ENCODE data around the gene UBFD1.

The UBFD1 gene

DNA sequence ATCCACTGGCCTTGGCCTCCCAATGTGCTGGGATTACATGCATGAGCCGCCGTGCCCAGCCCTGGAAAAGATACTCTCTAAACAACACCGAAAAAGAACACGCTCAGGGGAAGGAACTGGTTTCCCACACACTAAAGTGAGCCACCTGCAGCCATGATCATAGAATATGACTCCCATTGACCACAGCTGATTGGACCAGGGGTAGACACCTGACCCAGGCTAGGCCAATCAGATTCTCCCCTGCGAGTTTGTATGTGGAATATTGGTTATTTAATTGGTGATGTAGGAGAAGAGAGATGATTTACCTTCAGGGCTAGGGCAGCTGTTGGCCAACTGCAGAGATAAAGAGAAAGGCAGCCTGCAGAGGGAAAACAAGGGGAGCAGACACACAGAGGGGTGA lies 38.2 kb upstream of the UBFD1 start:
- TF ChIP-seq, protein P1, sequence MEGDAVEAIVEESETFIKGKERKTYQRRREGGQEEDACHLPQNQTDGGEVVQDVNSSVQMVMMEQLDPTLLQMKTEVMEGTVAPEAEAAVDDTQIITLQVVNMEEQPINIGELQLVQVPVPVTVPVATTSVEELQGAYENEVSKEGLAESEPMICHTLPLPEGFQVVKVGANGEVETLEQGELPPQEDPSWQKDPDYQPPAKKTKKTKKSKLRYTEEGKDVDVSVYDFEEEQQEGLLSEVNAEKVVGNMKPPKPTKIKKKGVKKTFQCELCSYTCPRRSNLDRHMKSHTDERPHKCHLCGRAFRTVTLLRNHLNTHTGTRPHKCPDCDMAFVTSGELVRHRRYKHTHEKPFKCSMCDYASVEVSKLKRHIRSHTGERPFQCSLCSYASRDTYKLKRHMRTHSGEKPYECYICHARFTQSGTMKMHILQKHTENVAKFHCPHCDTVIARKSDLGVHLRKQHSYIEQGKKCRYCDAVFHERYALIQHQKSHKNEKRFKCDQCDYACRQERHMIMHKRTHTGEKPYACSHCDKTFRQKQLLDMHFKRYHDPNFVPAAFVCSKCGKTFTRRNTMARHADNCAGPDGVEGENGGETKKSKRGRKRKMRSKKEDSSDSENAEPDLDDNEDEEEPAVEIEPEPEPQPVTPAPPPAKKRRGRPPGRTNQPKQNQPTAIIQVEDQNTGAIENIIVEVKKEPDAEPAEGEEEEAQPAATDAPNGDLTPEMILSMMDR (conservative IDR thresholded peaks at IDR 0.05; ENCODE audit: low read depth, low read length): no peak
- H3K4me3 ChIP-seq (ENCODE audit: low read depth, low read length): no peak overlapping the region
- DNase-seq (ENCODE audit: low read depth): no peak

DNA sequence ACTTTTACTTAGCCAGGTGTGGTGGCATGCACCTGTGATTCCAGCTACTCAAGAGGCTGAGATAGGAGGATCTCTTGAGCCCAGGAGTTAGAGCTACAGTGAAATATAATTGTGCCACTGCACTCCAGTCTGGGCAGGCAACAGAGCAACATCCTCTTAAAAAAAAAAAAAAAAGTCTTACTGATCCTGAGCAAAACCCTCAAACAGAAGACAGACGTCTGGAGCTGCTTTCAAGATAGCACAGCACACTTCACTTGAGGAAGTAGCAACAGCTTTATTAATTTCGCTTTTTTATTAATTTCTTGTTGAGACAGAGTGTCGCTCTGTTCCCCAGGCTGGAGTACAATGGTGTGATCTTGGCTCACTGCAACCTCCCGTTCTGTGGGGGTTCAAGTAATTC lies 37.0 kb upstream of the UBFD1 start:
- TF ChIP-seq, protein P1 (conservative IDR thresholded peaks at IDR 0.05; ENCODE audit: low read depth, low read length): no peak
- no peak for DNase-seq (ENCODE audit: low read depth)
- no peak overlapping the region for H3K4me3 ChIP-seq (ENCODE audit: low read depth, low read length)

DNA sequence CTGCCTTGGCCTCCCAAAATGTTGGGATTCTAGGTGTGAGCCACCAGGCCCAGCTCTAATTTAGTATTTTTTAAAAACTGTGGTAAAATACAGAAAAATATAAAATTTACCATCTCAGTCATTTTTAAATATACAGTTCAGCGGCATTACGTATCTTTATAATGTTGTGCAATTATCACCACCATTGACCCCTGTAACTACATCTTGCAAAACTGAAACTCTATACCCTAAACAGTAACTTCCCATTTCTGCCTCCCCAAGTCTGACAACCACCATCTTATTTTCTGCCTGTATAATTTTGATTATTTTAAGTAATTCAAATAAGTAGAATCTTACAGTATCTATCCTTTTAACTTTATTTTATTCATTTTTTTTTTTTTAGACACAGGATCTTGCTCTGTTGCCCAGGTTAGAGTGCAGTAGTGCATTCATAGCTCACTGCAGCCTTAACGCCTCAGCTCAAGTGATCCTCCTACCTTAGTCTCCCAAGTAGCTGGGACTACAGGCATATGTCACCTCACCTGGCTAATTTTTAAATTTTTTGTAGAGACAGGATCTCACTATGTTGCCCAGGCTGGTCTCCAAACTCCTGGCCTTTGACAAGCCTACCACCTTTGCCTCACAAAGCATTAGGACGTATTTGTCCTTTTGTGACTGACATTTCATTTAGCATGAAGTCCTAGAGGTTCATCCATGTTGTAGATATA lies 36.3 kb upstream of the UBFD1 start:
- DNase-seq (ENCODE audit: low read depth): no peak
- TF ChIP-seq, protein P1 (conservative IDR thresholded peaks at IDR 0.05; ENCODE audit: low read depth, low read length): no peak
- no peak overlapping the region for H3K4me3 ChIP-seq (ENCODE audit: low read depth, low read length)

DNA sequence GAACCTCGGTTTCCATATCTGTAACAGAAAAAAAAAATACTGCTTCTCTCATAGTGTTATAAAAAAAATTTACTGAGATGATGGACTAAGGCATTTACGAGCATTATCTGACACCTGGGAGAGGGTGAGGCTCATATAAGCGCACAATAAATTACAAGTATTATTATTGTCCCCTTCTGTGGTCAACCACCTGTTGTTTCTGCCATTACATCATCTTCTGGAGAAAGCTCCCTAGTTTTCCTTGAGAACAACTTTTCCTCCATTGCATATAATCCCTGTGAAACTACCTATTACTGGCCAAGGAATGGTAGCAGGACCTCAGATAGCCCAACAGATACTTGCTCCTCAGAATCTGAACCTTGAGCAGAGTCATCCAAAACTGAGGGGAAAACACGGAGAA lies 35.6 kb upstream of the UBFD1 start:
- TF ChIP-seq, protein P1 (conservative IDR thresholded peaks at IDR 0.05; ENCODE audit: low read depth, low read length): no peak
- no peak overlapping the region for H3K4me3 ChIP-seq (ENCODE audit: low read depth, low read length)
- DNase-seq (ENCODE audit: low read depth): no peak

DNA sequence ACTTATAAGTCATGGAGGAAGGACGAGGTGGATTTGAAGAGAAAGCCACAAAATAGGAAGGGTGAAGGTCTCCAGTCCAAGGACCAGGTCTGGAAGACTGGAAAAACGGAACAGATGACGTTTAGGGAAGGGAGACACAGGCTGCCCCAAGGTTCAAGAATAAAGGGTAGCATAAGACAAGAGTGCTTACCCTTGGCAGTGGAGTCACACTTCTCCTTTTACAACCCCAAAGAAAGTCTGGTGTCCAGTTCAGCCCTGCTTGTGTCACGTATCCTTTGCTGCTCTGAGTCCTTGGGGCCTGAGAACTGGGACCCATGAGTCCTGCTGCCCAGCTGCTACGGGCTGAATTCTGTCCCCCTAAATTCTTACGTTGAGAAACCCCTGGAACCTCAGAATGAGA lies 34.2 kb upstream of the UBFD1 start:
- H3K4me3 ChIP-seq (ENCODE audit: low read depth, low read length): no peak overlapping the region
- TF ChIP-seq, protein P1 (conservative IDR thresholded peaks at IDR 0.05; ENCODE audit: low read depth, low read length): no peak
- DNase-seq (ENCODE audit: low read depth): no peak

DNA sequence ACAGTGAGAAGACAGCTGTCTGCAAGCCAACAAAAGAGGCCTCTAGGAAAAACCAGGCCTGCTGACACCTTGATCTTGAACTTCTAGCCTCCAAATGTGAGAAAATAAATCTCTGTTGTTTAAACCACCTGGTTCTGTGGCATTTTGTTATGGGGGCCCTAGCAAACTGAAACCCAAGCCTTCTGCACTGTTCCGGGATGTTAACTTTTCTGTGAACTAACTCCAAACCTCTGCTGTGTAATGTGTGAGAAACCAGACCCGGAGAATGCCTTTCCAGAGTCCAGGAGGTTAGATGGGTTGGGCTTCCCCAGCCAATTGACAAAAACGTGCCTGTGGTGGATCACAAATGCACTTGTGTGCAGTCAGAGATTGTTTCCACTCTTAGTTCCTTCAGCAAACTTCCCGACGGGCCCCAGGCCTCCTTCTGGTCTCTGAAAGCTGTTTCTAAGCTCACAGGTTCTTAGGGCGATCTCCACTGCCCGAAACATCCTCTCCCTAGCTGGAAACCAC lies 33.6 kb upstream of the UBFD1 start:
- DNase-seq (ENCODE audit: low read depth): no peak
- TF ChIP-seq, protein P1 (conservative IDR thresholded peaks at IDR 0.05; ENCODE audit: low read depth, low read length): no peak
- no peak overlapping the region for H3K4me3 ChIP-seq (ENCODE audit: low read depth, low read length)

DNA sequence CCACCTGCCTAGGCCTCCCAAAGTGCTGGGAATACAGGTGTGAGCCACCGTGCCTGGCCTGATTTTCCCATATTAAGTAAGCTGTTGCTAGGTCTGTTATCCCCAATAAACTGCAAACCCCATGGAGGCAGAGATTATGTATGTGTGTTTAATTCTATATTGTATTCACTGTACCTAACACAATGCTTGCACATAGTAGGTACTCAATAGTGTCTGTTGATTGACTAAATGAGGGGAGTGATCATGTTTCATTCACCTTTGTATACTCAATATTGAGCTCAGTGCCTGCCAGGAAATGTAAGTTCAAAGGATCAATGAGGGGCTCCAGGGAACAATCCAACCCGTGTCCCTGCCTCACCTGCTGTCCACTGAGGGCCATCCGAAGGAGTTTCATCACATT lies 32.6 kb upstream of the UBFD1 start:
- DNase-seq (ENCODE audit: low read depth): no peak
- TF ChIP-seq, protein P1 (conservative IDR thresholded peaks at IDR 0.05; ENCODE audit: low read depth, low read length): no peak
- no peak overlapping the region for H3K4me3 ChIP-seq (ENCODE audit: low read depth, low read length)
